SK-N-SH treated with all-trans-retinoic acid at 6 μM for 48 hours (cell line): ENCODE data around the gene SLC2A13.

ENCODE experiments used
- CSDC2 ChIP-seq: fragments of 250-450 bp; sonication (Bioruptor Pico); IDR thresholded peaks from 2 replicates; pipeline ENCODE4 v1.5.0; 2020; ENCODE audit warnings: mild to moderate bottlenecking, moderate library complexity
- CSRNP3 ChIP-seq: fragments of 250-450 bp; sonication (Bioruptor Pico); IDR thresholded peaks from 2 replicates; pipeline ENCODE4 v1.5.1; 2021; ENCODE audit warnings: mild to moderate bottlenecking, moderate library complexity
- TSHZ2 ChIP-seq: fragments of 250-450 bp; sonication (Bioruptor Pico); IDR thresholded peaks from 2 replicates; pipeline ENCODE4 v1.5.0; 2020; ENCODE audit warnings: mild to moderate bottlenecking, moderate library complexity
- ZC3H10 ChIP-seq: fragments of 250-450 bp; sonication (Bioruptor Pico); IDR thresholded peaks from 2 replicates; pipeline ENCODE4 v1.5.1; 2021; ENCODE audit warnings: mild to moderate bottlenecking, moderate library complexity
- TF ChIP-seq, protein P1 (sequence below): fragments of 250-450 bp; sonication (Bioruptor Pico); IDR thresholded peaks from 2 replicates; pipeline ENCODE4 v1.8.0; 2021; ENCODE audit warnings: low read depth, mild to moderate bottlenecking, moderate library complexity, borderline replicate concordance

GRCh38 chr12:39805651-39806050, 300.2 kb downstream of the SLC2A13 start:
- no peak for TF ChIP-seq TSHZ2
- no peak for TF ChIP-seq CSRNP3 (CRISPR knock-in tag)
- TF ChIP-seq ZC3H10, result no peak
- TF ChIP-seq CSDC2, result no peak
- TF ChIP-seq, protein P1, sequence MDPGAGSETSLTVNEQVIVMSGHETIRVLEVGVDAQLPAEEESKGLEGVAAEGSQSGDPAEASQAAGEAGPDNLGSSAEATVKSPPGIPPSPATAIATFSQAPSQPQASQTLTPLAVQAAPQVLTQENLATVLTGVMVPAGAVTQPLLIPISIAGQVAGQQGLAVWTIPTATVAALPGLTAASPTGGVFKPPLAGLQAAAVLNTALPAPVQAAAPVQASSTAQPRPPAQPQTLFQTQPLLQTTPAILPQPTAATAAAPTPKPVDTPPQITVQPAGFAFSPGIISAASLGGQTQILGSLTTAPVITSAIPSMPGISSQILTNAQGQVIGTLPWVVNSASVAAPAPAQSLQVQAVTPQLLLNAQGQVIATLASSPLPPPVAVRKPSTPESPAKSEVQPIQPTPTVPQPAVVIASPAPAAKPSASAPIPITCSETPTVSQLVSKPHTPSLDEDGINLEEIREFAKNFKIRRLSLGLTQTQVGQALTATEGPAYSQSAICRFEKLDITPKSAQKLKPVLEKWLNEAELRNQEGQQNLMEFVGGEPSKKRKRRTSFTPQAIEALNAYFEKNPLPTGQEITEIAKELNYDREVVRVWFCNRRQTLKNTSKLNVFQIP, result no peak
